Neuronal stem cell (in vitro differentiated cells): ENCODE data around the gene CEP20.

Experiments used
- DNase-seq: peaks from one replicate; pipeline ENCODE4 v3.0.0-alpha.2; 2013; ENCODE audit warnings: low spot score
- H2AFZ ChIP-seq: one replicate; pipeline ENCODE4 v1.6.1; 2013; ENCODE audit warnings: mild to moderate bottlenecking, low read length, inconsistent platforms
- H2AK5ac ChIP-seq: 2 replicates; pipeline ENCODE4 v1.6.1; 2013; ENCODE audit warnings: low read depth, mild to moderate bottlenecking, inconsistent platforms, low read length, moderate library complexity, mixed read lengths
- H2BK120ac ChIP-seq: 2 replicates; pipeline ENCODE4 v1.6.1; 2013; ENCODE audit warnings: low read depth, mild to moderate bottlenecking, inconsistent platforms, low read length, moderate library complexity, mixed read lengths
- H2BK12ac ChIP-seq: one replicate; pipeline ENCODE4 v1.6.1; 2013; ENCODE audit warnings: low read length, inconsistent platforms
- H2BK15ac ChIP-seq: 2 replicates; pipeline ENCODE4 v1.6.1; 2013; ENCODE audit warnings: mild to moderate bottlenecking, low read length, inconsistent platforms, mixed read lengths
- H2BK5ac ChIP-seq: one replicate; pipeline ENCODE4 v1.6.1; 2013; ENCODE audit warnings: inconsistent platforms, mild to moderate bottlenecking, low read length, moderate library complexity
- H3K14ac ChIP-seq: one replicate; pipeline ENCODE4 v1.6.1; 2013; ENCODE audit warnings: low read length, inconsistent platforms
- H3K18ac ChIP-seq: 2 replicates; pipeline ENCODE4 v1.6.1; 2013; ENCODE audit warnings: low read length, inconsistent platforms
- H3K23ac ChIP-seq: 2 replicates; pipeline ENCODE4 v1.6.1; 2013; ENCODE audit warnings: low read depth, mild to moderate bottlenecking, mixed read lengths, low read length, inconsistent platforms; ENCODE audit not compliant: poor library complexity
- H3K27ac ChIP-seq: replicated peaks from 3 replicates; pipeline ENCODE4 v1.5.1; 2013; ENCODE audit warnings: low read length, inconsistent platforms
- H3K27me3 ChIP-seq, 3 experiments: 2 replicates each; pipeline ENCODE4 v1.6.1; 2013; ENCODE audit warnings: low read length in 3 of 3, mild to moderate bottlenecking in 2 of 3, inconsistent platforms in 1 of 3, low read depth in 1 of 3, mixed read lengths in 1 of 3, moderate library complexity in 1 of 3; ENCODE audit not compliant: control insufficient read depth in 3 of 3, insufficient read depth in 3 of 3
- H3K36me3 ChIP-seq, 2 donors: replicated peaks in 1 of 2; 2 replicates each; pipeline ENCODE4 v1.6.1; 2013; ENCODE audit warnings: low read length in 2 of 2; ENCODE audit not compliant: control insufficient read depth in 2 of 2, insufficient read depth in 2 of 2
- H3K4ac ChIP-seq: 2 replicates; pipeline ENCODE4 v1.6.1; 2013; ENCODE audit warnings: inconsistent platforms, mild to moderate bottlenecking, low read length, moderate library complexity
- H3K4me1 ChIP-seq, 2 donors: 1 replicate in 1 of 2; 2 replicates in 1 of 2; pipeline ENCODE4 v1.6.1; 2013; ENCODE audit warnings: low read length in 2 of 2, low read depth in 1 of 2; ENCODE audit not compliant: control insufficient read depth in 2 of 2, insufficient read depth in 1 of 2
- H3K4me2 ChIP-seq: one replicate; pipeline ENCODE4 v1.6.1; 2013; ENCODE audit warnings: mild to moderate bottlenecking, low read length, inconsistent platforms; ENCODE audit not compliant: insufficient read depth, poor library complexity, severe bottlenecking
- H3K4me3 ChIP-seq, 2 donors: 2 replicates each; pipeline ENCODE4 v1.5.1; 2013; ENCODE audit warnings: low read length in 2 of 2, mild to moderate bottlenecking in 2 of 2, inconsistent platforms in 1 of 2, moderate library complexity in 1 of 2
- H3K79me1 ChIP-seq: one replicate; pipeline ENCODE4 v1.6.1; 2013; ENCODE audit warnings: low read depth, mild to moderate bottlenecking, inconsistent platforms, low read length, moderate library complexity
- H3K9ac ChIP-seq: one replicate; pipeline ENCODE4 v1.6.1; 2013; ENCODE audit warnings: mild to moderate bottlenecking, low read depth, low read length, inconsistent platforms; ENCODE audit not compliant: poor library complexity
- H3K9me3 ChIP-seq, 2 donors: replicated peaks in 1 of 2; 2 replicates each; pipeline versions ENCODE3 to v1.6.1; 2013; ENCODE audit warnings: low read length in 2 of 2, mild to moderate bottlenecking in 2 of 2, inconsistent platforms in 1 of 2, low read depth in 1 of 2, mixed read lengths in 1 of 2, moderate library complexity in 1 of 2; ENCODE audit not compliant: control insufficient read depth in 2 of 2, insufficient read depth in 1 of 2
- H4K8ac ChIP-seq: one replicate; pipeline ENCODE4 v1.6.1; 2013; ENCODE audit warnings: low read depth, mild to moderate bottlenecking, inconsistent platforms, low read length, moderate library complexity
- H4K91ac ChIP-seq: one replicate; pipeline ENCODE4 v1.6.1; 2013; ENCODE audit warnings: low read length, low read depth, mild to moderate bottlenecking, inconsistent platforms; ENCODE audit not compliant: poor library complexity
- WGBS, 2 donors: extraction: QIAGEN DNeasy Blood & Tissue Kit; methylation state at CpG; one replicate each; pipeline ENCODE4 v1.1.7; 2013; ENCODE audit warnings: missing lambda C conversion rate in 2 of 2, mixed read lengths in 1 of 2; ENCODE audit not compliant: insufficient read length in 2 of 2, insufficient replicate concordance in 1 of 2; ENCODE audit errors: extremely low coverage in 2 of 2; 5-methylcytosine and 5-hydroxymethylcytosine counted together

CEP20 gene

DNA sequence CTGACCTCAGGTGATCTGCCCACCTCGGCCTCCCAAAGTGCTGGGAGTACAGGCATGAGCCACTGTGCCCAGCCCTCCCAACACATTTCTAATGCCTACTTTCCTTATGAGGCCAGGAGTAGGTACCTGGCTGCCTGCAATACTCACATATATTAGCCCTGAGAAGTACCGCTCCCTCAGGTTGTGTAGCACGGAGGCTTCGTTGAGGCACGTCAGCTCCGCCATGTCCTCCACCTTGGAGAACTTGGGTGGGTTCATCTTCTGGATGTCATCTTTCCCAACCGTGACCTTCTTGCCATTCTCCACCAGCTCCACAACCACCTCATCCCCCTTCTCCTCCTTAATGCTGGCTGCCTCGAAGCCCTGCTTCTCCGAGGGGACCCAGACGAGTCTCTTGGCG is 50.6 kb downstream of the CEP20 start:
- Histone ChIP-seq H3K4me3 (no peak overlapping the region), H4K8ac (no peak overlapping the region), H2BK12ac (no peak overlapping the region), H3K23ac (no peak overlapping the region), H2AFZ (no peak overlapping the region), H2BK5ac (no peak overlapping the region), H3K27me3 (peaks cover 0 to 4% (median 0%) of the 10 kb centered on the region in 3 experiments), H3K4me2 (no peak overlapping the region), H3K18ac (no peak overlapping the region), H3K4me1 (peaks cover 0 to 2% of the 10 kb centered on the region in 2 donors), H2AK5ac (no peak overlapping the region), H3K9ac (no peak overlapping the region), H4K91ac (no peak overlapping the region), H3K27ac (no peak overlapping the region), H3K4ac (no peak overlapping the region), H3K36me3 (no peaks in the 10 kb centered on the region), H2BK15ac (no peak overlapping the region), H3K79me1 (no peaks in the 10 kb centered on the region), H2BK120ac (no peak overlapping the region), H3K14ac (no peak overlapping the region), H3K9me3 (no peaks in the 10 kb centered on the region)
- no CpG with 5 or more reads among the region's 11 CpGs for WGBS, 2 donors
- DNase-seq, result no peak

- H2BK120ac ChIP-seq, result no peak overlapping the region
- peaks cover 0 to 2% of the 10 kb centered on the region in 2 donors for H3K4me1 ChIP-seq
- no peak overlapping the region for H4K8ac ChIP-seq
- H3K14ac ChIP-seq, result no peak overlapping the region
- no peak overlapping the region for H2BK12ac ChIP-seq
- no peak overlapping the region for H3K18ac ChIP-seq
- no peak overlapping the region for H2BK15ac ChIP-seq
- no peak overlapping the region for H4K91ac ChIP-seq
- no peaks in the 10 kb centered on the region for H3K36me3 ChIP-seq
- H3K4me3 ChIP-seq, result no peak overlapping the region
- H3K4me2 ChIP-seq, result no peak overlapping the region
- H2AK5ac ChIP-seq, result no peak overlapping the region
- H2AFZ ChIP-seq, result no peak overlapping the region
- peaks cover 0 to 7% (median 0%) of the 10 kb centered on the region in 3 experiments for H3K27me3 ChIP-seq
- no CpG with 5 or more reads among the region's 10 CpGs for WGBS, 2 donors
- no peak overlapping the region for H3K4ac ChIP-seq
- H3K9me3 ChIP-seq, result no peaks in the 10 kb centered on the region
- H2BK5ac ChIP-seq, result no peak overlapping the region
- H3K9ac ChIP-seq, result no peak overlapping the region
- DNase-seq, result no peak
- H3K79me1 ChIP-seq, result no peaks in the 10 kb centered on the region
- H3K23ac ChIP-seq, result no peak overlapping the region
- H3K27ac ChIP-seq, result no peak overlapping the region
Observed at GRCh38 chr16:15836965-15837611, 51.3 kb downstream of the CEP20 start.

DNA sequence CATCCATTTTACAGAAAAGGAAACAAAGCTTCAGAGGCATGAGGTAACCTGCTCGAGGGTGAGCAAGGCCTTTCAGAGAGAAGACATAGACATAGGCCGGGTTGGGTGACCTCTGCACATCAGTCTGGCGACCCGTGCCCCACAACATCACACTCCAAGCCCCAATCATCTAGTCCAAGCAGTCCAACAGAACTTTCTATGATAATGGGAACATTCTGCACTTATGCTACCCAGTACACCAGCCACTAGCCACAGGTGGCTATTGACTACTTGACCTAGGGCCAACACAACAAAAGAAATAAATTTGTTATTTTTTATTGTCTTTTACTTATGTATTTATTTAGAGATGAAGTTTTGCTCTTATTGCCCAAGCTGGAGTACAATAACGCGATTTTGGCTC is 52.3 kb downstream of the CEP20 start:
- H2AK5ac ChIP-seq, result no peak overlapping the region
- no peak overlapping the region for H3K9ac ChIP-seq
- no peaks in the 10 kb centered on the region for H3K36me3 ChIP-seq
- no peak overlapping the region for H3K4me3 ChIP-seq
- no peak overlapping the region for H2BK120ac ChIP-seq
- no peak overlapping the region for H3K18ac ChIP-seq
- H3K27ac ChIP-seq, result no peak overlapping the region
- no peak overlapping the region for H2AFZ ChIP-seq
- H3K4me2 ChIP-seq, result no peak overlapping the region
- no peaks in the 10 kb centered on the region for H3K4me1 ChIP-seq
- no peaks in the 10 kb centered on the region for H3K9me3 ChIP-seq
- H2BK5ac ChIP-seq, result no peak overlapping the region
- H3K14ac ChIP-seq, result no peak overlapping the region
- H4K8ac ChIP-seq, result no peak overlapping the region
- H3K4ac ChIP-seq, result no peak overlapping the region
- H3K27me3 ChIP-seq, result peaks cover 0 to 7% (median 0%) of the 10 kb centered on the region in 3 experiments
- H4K91ac ChIP-seq, result no peak overlapping the region
- WGBS, 2 donors, result no CpG with 5 or more reads among the region's 6 CpGs
- no peak overlapping the region for H2BK15ac ChIP-seq
- H3K79me1 ChIP-seq, result no peaks in the 10 kb centered on the region
- H2BK12ac ChIP-seq, result no peak overlapping the region
- DNase-seq, result no peak
- no peak overlapping the region for H3K23ac ChIP-seq

DNA sequence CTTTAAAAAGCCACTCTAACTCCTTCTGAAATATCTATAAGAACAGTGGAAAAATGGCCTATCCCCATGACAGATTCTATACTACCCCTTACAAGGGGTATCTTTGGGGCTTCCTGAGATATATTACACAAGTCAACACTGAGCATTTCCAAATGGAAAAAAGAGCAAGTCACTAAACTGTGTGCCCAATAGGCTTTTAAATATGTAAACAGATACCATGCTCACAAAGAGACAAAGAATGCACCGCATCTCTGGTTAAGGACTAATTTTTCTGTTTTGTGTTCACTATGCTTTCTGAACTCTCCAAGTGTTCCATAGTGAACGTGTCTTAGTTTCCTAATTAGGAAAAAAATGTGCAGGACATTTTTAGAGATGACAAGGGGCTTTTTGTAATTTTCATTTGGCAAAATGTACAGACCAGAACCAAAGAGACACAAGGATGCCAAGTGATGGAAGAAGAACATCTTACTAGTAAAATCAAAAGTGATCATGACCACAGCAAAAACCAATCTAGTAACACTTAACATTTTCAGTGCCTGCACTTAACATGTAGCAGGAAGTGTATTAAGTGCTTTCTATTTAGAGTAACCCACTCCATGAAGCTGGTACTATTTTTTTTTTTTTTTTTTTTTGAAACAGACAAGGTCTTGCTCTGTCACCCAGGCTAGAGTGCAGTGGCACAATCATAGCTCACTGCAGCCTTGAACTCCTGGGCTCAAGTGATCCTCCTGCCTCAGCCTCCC is 53.1 kb downstream of the CEP20 start:
- Histone ChIP-seq H3K14ac (no peak overlapping the region), H3K4me2 (no peak overlapping the region), H3K27ac (no peak overlapping the region), H3K9me3 (no peaks in the 10 kb centered on the region), H2BK12ac (no peak overlapping the region), H4K91ac (no peak overlapping the region), H3K4ac (no peak overlapping the region), H3K36me3 (no peaks in the 10 kb centered on the region), H3K9ac (no peak overlapping the region), H4K8ac (no peak overlapping the region), H3K4me1 (no peaks in the 10 kb centered on the region), H2AK5ac (no peak overlapping the region), H3K18ac (no peak overlapping the region), H3K23ac (no peak overlapping the region), H3K27me3 (peaks cover 0 to 7% (median 0%) of the 10 kb centered on the region in 3 experiments), H2BK5ac (no peak overlapping the region), H2AFZ (no peak overlapping the region), H2BK15ac (no peak overlapping the region), H3K79me1 (no peaks in the 10 kb centered on the region), H3K4me3 (no peak overlapping the region), H2BK120ac (no peak overlapping the region)
- no peak for DNase-seq
- WGBS, 2 donors, result no CpG with 5 or more reads among the region's 2 CpGs
